ENCODE data around the gene FBXL19. TPM values are rescaled to one million over a fixed set of nuclear protein-coding genes. Genes with fewer than 3 reads are reported as not detected.
A peak's percentile ranks its signal among the peaks of the same experiment; 100 is the strongest.

The FBXL19 gene
- total RNA-seq, 2 experiments from 2014 or later, result 16.1 to 34.8 TPM

DNA sequence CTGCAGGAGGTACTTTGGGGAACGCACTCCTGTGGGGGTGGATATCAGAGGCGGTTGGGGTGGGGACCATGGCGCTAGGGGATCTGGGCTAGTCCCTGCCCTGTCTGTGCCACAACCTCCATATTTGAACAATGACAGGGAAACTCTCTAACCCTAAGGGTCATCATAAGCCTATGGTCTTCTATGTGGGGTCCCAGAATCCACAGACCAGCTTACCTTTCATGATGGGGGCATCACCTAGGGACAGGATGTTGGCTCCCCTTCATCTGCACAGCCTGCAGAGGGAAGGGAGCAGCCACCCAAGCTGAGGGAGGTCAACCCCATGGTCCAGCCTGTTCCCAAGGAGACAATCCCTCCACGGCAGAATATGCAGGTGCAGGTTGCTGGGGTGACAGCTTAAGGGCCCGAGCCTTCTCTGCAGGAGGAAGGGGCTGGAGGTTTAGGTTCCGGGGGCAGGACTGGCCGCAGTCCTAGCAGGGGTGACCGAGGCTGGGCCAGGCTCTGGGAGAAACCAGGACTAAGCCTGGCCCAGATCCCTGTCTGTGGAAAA is 27.2 kb downstream of the FBXL19 start:
- no peaks in the 10 kb centered on the region for H3K79me2 ChIP-seq (ENCODE audit: insufficient read depth, low read depth, low read length)
- peak overlapping the region; percentile 77; the same call in 1 of the 2 replicates for H3K4me2 ChIP-seq (ENCODE audit: low read length)
- H3K27ac ChIP-seq (ENCODE audit: low read depth, low read length, poor library complexity, severe bottlenecking), result peak overlapping the region; percentile 31
- no peak for DNase-seq (ENCODE audit: low spot score)
- H2AFZ ChIP-seq (ENCODE audit: low read length), result no peak overlapping the region
- no TSS peak for BruUV-seq (replicated peaks)
- peak overlapping the region; percentile 72 for H3K4me3 ChIP-seq (ENCODE audit: low read depth, low read length, poor library complexity, severe bottlenecking)
- CTCF ChIA-PET (ENCODE audit: unreplicated experiment), result no interaction called here
- no peak for TF ChIP-seq EZH2phosphoT487 (IDR thresholded peaks at IDR 0.05; ENCODE audit: borderline replicate concordance, low read depth, low read length)
- TF ChIP-seq, protein P1, sequence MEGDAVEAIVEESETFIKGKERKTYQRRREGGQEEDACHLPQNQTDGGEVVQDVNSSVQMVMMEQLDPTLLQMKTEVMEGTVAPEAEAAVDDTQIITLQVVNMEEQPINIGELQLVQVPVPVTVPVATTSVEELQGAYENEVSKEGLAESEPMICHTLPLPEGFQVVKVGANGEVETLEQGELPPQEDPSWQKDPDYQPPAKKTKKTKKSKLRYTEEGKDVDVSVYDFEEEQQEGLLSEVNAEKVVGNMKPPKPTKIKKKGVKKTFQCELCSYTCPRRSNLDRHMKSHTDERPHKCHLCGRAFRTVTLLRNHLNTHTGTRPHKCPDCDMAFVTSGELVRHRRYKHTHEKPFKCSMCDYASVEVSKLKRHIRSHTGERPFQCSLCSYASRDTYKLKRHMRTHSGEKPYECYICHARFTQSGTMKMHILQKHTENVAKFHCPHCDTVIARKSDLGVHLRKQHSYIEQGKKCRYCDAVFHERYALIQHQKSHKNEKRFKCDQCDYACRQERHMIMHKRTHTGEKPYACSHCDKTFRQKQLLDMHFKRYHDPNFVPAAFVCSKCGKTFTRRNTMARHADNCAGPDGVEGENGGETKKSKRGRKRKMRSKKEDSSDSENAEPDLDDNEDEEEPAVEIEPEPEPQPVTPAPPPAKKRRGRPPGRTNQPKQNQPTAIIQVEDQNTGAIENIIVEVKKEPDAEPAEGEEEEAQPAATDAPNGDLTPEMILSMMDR (conservative IDR thresholded peaks at IDR 0.05; ENCODE audit: low read length), result no peak
- H3K36me3 ChIP-seq (ENCODE audit: insufficient read depth, low read length), result no peaks in the 10 kb centered on the region
- H3K4me1 ChIP-seq (ENCODE audit: insufficient read depth, low read length, poor library complexity, severe bottlenecking), result peaks cover 35% of the 10 kb centered on the region
- no peaks in the 10 kb centered on the region for H4K20me1 ChIP-seq (ENCODE audit: insufficient read depth, low read length)
- intact Hi-C loops (cut with micrococcal nuclease; ENCODE audit: unreplicated experiment), result no loop called here
- no peaks in the 10 kb centered on the region for H3K9me3 ChIP-seq (ENCODE audit: low read length)
- POLR2A ChIA-PET, result no interaction called here
- no peaks in the 10 kb centered on the region for H3K9me2 ChIP-seq (ENCODE audit: insufficient read depth, low read length)

DNA sequence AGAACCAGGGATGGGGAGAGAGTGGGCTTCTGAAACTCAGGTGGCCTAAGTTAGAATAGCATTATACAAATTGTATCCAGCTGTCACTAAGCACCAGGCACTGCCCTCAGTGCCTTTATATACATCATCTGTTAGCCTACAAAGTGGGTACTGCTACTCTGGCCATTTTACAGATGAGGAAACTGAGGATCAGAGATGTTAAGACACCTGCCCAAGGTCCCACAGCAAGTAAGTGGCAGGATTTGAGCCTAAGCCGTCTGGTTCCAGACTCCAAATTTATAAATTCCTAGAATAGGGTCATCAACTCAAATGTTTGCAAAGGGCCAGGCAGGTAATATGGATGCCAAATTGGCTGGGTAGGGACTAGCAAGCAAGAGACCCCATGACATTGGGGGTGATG is 27.8 kb downstream of the FBXL19 start:
- DNase-seq (ENCODE audit: low spot score), result no peak
- Histone ChIP-seq H3K4me3 (ENCODE audit: low read depth, low read length, poor library complexity, severe bottlenecking) (no peak overlapping the region), H3K4me2 (ENCODE audit: low read length) (no peak overlapping the region), H4K20me1 (ENCODE audit: insufficient read depth, low read length) (no peaks in the 10 kb centered on the region), H3K79me2 (ENCODE audit: insufficient read depth, low read depth, low read length) (no peaks in the 10 kb centered on the region), H2AFZ (ENCODE audit: low read length) (no peak overlapping the region), H3K4me1 (ENCODE audit: insufficient read depth, low read length, poor library complexity, severe bottlenecking) (peaks cover 41% of the 10 kb centered on the region), H3K27ac (ENCODE audit: low read depth, low read length, poor library complexity, severe bottlenecking) (no peak overlapping the region), H3K9me3 (ENCODE audit: low read length) (no peaks in the 10 kb centered on the region), H3K9me2 (ENCODE audit: insufficient read depth, low read length) (no peaks in the 10 kb centered on the region), H3K36me3 (ENCODE audit: insufficient read depth, low read length) (no peaks in the 10 kb centered on the region)
- ChIA-PET POLR2A (no interaction called here), CTCF (ENCODE audit: unreplicated experiment) (no interaction called here)
- TF ChIP-seq, protein P1 (conservative IDR thresholded peaks at IDR 0.05; ENCODE audit: low read length), result no peak
- TF ChIP-seq EZH2phosphoT487 (IDR thresholded peaks at IDR 0.05; ENCODE audit: borderline replicate concordance, low read depth, low read length), result no peak
- no TSS peak for BruUV-seq (replicated peaks)
- intact Hi-C loops (cut with micrococcal nuclease; ENCODE audit: unreplicated experiment), result no loop called here

DNA sequence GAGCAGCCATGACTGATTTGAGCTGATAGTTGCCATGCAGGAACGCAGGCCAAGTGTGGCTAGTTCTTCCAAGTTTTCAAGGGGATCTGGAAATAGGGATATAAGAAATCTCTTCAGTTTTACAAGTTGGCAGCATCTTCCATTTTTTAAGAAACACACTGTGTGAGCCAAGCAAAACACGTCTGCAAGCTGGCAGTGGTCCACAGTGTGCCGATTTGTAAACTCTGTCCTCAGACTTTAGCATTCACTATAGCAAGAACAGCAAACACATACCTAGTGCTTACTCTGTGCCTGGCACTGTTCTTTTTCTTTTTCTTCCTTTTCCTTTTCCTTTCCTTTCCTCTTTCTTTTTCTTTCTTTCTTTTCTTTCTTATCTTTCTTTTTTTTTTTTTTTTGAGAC is 28.4 kb downstream of the FBXL19 start:
- intact Hi-C loops (cut with micrococcal nuclease; ENCODE audit: unreplicated experiment), result no loop called here
- no peak overlapping the region for H3K4me2 ChIP-seq (ENCODE audit: low read length)
- no peaks in the 10 kb centered on the region for H3K9me3 ChIP-seq (ENCODE audit: low read length)
- CTCF ChIA-PET (ENCODE audit: unreplicated experiment), result no interaction called here
- H3K4me1 ChIP-seq (ENCODE audit: insufficient read depth, low read length, poor library complexity, severe bottlenecking), result peaks cover 46% of the 10 kb centered on the region
- TF ChIP-seq EZH2phosphoT487 (IDR thresholded peaks at IDR 0.05; ENCODE audit: borderline replicate concordance, low read depth, low read length), result no peak
- TF ChIP-seq, protein P1 (conservative IDR thresholded peaks at IDR 0.05; ENCODE audit: low read length), result no peak
- no peaks in the 10 kb centered on the region for H3K9me2 ChIP-seq (ENCODE audit: insufficient read depth, low read length)
- no TSS peak for BruUV-seq (replicated peaks)
- no peak for DNase-seq (ENCODE audit: low spot score)
- no peaks in the 10 kb centered on the region for H4K20me1 ChIP-seq (ENCODE audit: insufficient read depth, low read length)
- POLR2A ChIA-PET, result interaction anchor here (0.6 kb wide), 1 partner anchor 107 kb away, joined by 3 read pairs; no protein-coding TSS in a partner anchor
- no peak overlapping the region for H3K4me3 ChIP-seq (ENCODE audit: low read depth, low read length, poor library complexity, severe bottlenecking)
- no peak overlapping the region for H2AFZ ChIP-seq (ENCODE audit: low read length)
- peaks cover 4% of the 10 kb centered on the region; the same call in 1 of the 2 replicates for H3K79me2 ChIP-seq (ENCODE audit: insufficient read depth, low read depth, low read length)
- H3K27ac ChIP-seq (ENCODE audit: low read depth, low read length, poor library complexity, severe bottlenecking), result no peak overlapping the region
- no peaks in the 10 kb centered on the region for H3K36me3 ChIP-seq (ENCODE audit: insufficient read depth, low read length)

Measured in OCI-LY7 (cell line).